Inflammatory macrophage (primary cell): Measurements from ENCODE around the gene WNT2B.
"Not testable (repeated sequence)": the region's sequence is repeated elsewhere in the genome, so short reads cannot be mapped to it uniquely, and the experiment has no call there.

Experiments used
- DNase-seq, 2 donors: peaks; one replicate each; pipeline ENCODE4 v3.0.0-alpha.2; 2020 to 2022
- total RNA-seq, 18 experiments: gene quantifications; one replicate each; lab custom pipeline; 2026; ENCODE audit warnings: mixed read lengths in 6 of 18, inconsistent platforms in 2 of 18; lab: John Stamatoyannopoulos, UW

WNT2B gene
- 0.53 to 2.8 (median 1.0) reads per million in 18 experiments for total RNA-seq

DNA sequence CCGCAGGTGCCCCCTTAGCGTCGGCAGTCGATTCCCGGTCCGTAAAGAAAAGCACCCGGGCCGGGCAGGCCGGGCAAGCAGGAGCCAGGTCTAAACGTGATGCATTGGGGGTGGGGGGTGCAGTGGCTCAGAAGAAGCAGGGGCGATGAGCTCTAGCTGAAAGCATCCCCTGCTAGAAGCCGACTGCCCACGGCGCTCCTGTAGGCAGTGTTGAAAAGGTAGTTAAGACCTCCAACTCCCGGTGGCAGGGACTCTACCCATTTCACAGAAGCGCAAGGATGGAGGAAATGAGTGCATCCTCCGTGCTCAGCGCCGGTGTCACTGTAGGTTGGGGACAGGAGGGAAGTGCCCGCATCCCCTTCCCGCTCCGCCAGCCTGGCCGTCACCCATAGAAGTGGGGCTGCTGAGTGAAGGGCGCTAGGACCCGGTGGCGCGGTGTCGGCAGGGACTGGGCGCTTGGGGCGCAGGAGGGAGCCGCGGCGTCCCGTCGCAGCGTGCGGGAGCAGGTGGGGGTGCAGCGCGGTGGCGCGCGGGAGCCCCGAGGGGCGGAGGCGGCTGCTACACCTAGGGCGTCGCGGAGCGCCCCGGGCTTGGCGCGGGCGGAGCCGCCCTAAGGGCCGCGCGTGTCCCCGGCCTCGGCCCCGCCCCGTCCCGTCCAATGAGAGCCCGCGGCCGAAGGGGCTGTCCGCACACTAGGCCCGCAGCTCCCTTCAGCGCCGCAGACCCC is at the start of gene WNT2B:
TSS of gene WNT2B (plus strand) at position 688 of the 727 bp plus-strand sequence. CDS start 298 bp downstream, outside the sequence.
- DNase-seq: no peak

GRCh38 chr1:112460615-112461014 is 48.1 kb upstream of the WNT2B start:
- DNase-seq: no peak

GRCh38 chr1:112461200-112461871 is 47.4 kb upstream of the WNT2B start:
- no peak for DNase-seq

GRCh38 chr1:112462953-112463279 is 45.8 kb upstream of the WNT2B start:
- no peak for DNase-seq

- DNase-seq: no peak
These were observed 44.3 kb upstream of the WNT2B start for GRCh38 chr1:112464501-112464900.

DNA sequence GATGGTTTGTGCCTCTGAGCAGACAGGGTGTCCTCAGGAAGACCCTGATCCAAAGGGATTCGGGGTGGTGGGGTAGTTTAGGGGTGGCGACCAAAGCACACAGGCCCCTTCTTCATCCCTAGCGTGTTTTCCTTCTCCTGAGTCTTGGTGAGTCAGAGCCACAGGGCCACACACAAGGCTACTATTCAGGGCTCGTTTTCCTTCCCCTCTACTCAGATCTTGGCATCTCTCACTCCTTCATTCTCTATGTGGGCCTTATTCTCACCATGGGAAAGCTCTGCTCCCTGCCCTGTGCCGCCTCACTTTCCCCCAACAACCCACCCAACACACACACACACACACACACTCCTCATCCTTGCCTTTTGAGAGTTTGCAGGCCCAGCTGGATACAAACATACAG is 43.6 kb upstream of the WNT2B start:
- no peak for DNase-seq

DNA sequence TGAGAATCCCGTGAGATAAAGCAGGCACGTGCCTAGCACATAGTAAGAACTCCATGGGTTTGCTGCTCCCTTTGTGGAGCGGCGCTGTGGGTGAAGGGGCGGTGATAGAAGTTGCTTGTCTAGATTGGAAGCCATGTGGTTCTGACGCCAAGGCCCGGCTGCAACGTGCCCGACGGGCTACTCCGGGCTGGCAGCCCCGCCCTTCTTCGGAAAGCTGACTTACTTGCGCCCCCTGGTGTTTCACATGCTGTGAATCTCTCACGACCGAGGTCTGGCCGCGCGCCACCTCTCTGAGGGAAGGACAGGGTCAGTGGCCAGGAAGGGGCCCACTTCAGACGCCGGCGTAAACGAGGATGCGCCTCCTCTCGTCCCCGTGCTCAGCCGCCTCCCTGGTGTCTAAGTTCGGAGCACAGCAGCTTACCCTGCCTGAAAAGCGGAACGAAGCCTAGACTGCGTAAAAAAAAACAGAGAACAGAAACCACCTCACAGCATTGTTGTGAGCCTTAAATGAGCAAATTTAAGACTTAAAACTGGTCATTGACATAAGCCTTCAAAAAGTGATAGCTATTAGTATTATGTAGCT is 42.6 kb upstream of the WNT2B start:
- DNase-seq: peak; percentile 99

DNA sequence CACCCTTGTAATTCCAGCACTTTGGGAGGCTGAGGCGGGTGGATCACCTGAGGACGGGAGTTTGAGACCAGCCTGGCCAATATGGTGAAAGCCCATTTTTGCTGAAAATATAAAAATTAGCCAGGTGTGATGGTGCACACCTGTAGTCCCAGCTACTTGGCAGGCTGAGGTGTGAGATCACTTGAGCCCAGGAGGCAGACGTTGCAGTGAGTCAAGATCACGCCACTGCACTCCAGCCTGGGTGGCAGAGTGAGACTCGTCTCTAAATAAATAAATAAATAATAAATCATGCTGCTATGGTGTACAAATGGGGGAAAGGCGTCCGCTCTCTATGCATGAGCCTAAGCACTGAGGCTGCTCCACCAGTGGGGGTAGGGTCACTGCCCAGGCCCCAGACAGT is 38.4 kb upstream of the WNT2B start:
- not testable (repeated sequence) for DNase-seq

GRCh38 chr1:112470966-112471365 is 37.8 kb upstream of the WNT2B start:
- DNase-seq: peak; percentile 49 to 56

- DNase-seq: no peak
These were observed 36.6 kb upstream of the WNT2B start for GRCh38 chr1:112472142-112472541.

DNA sequence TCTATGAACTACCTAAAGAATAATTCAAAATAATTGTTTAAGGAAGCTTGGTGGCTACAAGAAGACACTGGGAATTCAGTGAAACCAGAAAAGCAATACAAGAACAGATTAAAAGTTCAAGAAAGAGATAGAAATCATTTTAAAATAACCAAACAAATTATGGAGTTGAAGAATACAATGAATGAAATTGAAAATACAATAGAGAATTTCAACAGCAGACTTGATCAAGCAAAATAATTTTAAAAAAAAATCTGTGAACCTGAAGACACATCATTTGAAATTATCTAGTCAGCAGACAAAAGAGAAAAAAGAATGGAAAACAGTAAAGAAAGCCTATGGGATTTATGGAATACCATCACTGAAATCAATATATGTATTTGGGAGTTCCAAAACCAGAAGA is 31.2 kb upstream of the WNT2B start:
- DNase-seq: no peak

DNA sequence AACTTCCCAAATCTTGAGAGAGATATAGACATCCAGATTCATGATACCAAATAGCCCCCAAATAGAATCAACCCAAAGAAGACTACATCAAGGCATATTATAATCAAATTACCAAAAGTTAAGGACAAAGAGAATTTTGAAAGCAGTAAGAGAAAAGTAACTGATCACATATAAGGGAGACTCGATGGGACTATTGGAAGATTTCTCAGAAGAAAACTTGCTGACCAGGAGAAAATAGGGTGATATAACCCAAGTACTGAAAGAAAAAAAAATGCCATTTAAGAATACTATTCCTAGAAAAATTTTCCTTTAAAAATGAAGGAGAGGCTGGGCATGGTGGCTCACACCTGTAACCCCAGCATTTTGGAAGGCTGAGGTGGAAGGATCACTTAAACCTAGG is 30.5 kb upstream of the WNT2B start:
- DNase-seq: no peak

- not testable (repeated sequence) for DNase-seq
These were observed 22.7 kb upstream of the WNT2B start for GRCh38 chr1:112486063-112486462.

- not testable (repeated sequence) for DNase-seq
These were observed 21.1 kb upstream of the WNT2B start for GRCh38 chr1:112487686-112488085.

GRCh38 chr1:112488141-112488540 is 20.6 kb upstream of the WNT2B start:
- DNase-seq: no peak

GRCh38 chr1:112492076-112492475 is 16.7 kb upstream of the WNT2B start:
- peak in 1 of 2 donors; percentile 16 for DNase-seq

- DNase-seq: no peak
These were observed 15.4 kb upstream of the WNT2B start for GRCh38 chr1:112493351-112493750.

- DNase-seq: no peak
These were observed 12.5 kb upstream of the WNT2B start for GRCh38 chr1:112496290-112496689.

GRCh38 chr1:112501810-112502641 is 6.7 kb upstream of the WNT2B start:
- peak; percentile 46 to 72 for DNase-seq

- DNase-seq: no peak
These were observed 5.9 kb upstream of the WNT2B start for GRCh38 chr1:112502826-112503225.

DNA sequence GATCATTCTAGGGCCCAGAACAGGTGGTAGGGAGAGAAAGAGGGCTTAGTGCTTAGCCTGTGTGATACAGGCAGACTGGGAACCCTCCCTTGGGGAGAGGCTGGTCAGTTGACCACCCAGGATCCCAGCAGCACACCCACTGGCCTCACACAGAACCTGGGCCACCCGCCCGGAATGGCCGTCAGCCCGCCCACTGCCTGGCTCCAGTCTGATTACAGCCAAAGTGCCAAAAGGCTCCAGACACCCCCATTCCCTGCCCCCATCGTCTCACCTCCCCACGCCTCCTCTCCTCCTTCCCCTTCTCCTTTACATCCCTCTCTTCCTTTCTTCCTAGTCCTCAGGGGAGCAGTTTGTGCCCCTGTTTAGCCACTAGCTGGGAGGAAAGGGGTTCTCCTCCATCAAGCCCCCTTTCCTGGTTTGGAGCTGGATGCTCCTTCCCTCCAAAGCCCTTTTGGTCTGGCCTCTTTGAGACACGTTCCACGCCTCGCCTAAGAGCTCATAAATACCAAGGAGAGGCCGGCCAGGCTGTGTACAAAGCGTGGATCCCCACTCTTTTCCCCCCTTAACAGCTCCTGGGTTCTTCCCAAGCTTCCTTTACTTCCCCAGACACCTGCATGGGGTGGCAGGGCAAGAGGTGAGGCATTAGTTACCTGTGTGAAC is 4.6 kb upstream of the WNT2B start:
- DNase-seq: no peak

- DNase-seq: no peak
These were observed 3.9 kb upstream of the WNT2B start for GRCh38 chr1:112504661-112505399.
